ENCODE results near the gene STRADA. TPM values are rescaled to one million over a fixed set of nuclear protein-coding genes. Genes with fewer than 3 reads are reported as not detected.

STRADA gene
- 34.7 and 36.6 TPM in 2 replicates for total RNA-seq

GRCh38 chr17:63741408-63742173 lies at the start of gene STRADA:
Gene STRADA, minus strand, starts transcription at chr17:63741799. Its CDS starts 13,430 bp downstream, at chr17:63728369.

GRCh38 chr17:63774141-63774968 lies 32.8 kb upstream of the STRADA start, which contains the start of gene DDX42:
Gene DDX42, plus strand, starts transcription at chr17:63774170. Its CDS starts 12,880 bp downstream, at chr17:63787050.

GRCh38 chr17:63773272-63774140 lies 31.9 kb upstream of the STRADA start, which contains the start of gene CCDC47:
Gene CCDC47, minus strand, starts transcription at chr17:63773597. Its CDS starts 7,422 bp downstream, at chr17:63766175.

GRCh38 chr17:63699638-63700527 lies 41.7 kb downstream of the STRADA start, which contains the start of gene LIMD2:
Gene LIMD2, minus strand, starts transcription at chr17:63700125. Its CDS starts 827 bp downstream, at chr17:63699298.

Other genes starting within 250 kb of the STRADA start
- gene KCNH6, start 218.4 kb downstream of the STRADA start, total RNA-seq, result not detected in 2 replicates
- 49.6 and 60.7 TPM in 2 replicates for gene DCAF7, start 191.3 kb downstream of the STRADA start, total RNA-seq
- gene TACO1, start 140.9 kb downstream of the STRADA start, total RNA-seq, result 18.3 and 22.8 TPM in 2 replicates
- 90.2 and 117 TPM in 2 replicates for gene MAP3K3, start 119.4 kb downstream of the STRADA start, total RNA-seq
- 27.8 TPM in 2 replicates for gene LIMD2, start 41.7 kb downstream of the STRADA start, total RNA-seq
- gene CCDC47, start 31.8 kb upstream of the STRADA start, total RNA-seq, result 72.8 and 81.6 TPM in 2 replicates
- gene DDX42, start 32.4 kb upstream of the STRADA start, total RNA-seq, result 78.9 and 88.5 TPM in 2 replicates
- 63.4 and 65.7 TPM in 2 replicates for gene PSMC5, start 85.6 kb upstream of the STRADA start, total RNA-seq
- gene FTSJ3, start 85.9 kb upstream of the STRADA start, total RNA-seq, result 58.8 and 59.1 TPM in 2 replicates
- gene SMARCD2, start 100.9 kb upstream of the STRADA start, total RNA-seq, result 55.7 and 68.3 TPM in 2 replicates
- gene CSH2, start 131.9 kb upstream of the STRADA start, total RNA-seq, result not detected in 2 replicates
- not detected in 2 replicates for gene GH2, start 140.1 kb upstream of the STRADA start, total RNA-seq
- not detected in 2 replicates for gene CSH1, start 154.8 kb upstream of the STRADA start, total RNA-seq
- not detected in 2 replicates for gene CSHL1, start 169.5 kb upstream of the STRADA start, total RNA-seq
- not detected in 2 replicates for gene GH1, start 177.0 kb upstream of the STRADA start, total RNA-seq
- gene CD79B, start 190.5 kb upstream of the STRADA start, total RNA-seq, result 0.33 and 1.1 TPM in 2 replicates
- gene SCN4A, start 231.1 kb upstream of the STRADA start, total RNA-seq, result not detected in 2 replicates

Measured in vein endothelial cell (primary cell).